ENCODE data around the gene GSTM3. TPM values are rescaled to one million over a fixed set of nuclear protein-coding genes. Genes with fewer than 3 reads are reported as not detected.

The GSTM3 gene
- total and polyA plus RNA-seq, 2 of the 13 experiments (the other 11 are each of a cell fraction or from before 2014, with no cell fraction given) = 127 to 142 TPM

DNA sequence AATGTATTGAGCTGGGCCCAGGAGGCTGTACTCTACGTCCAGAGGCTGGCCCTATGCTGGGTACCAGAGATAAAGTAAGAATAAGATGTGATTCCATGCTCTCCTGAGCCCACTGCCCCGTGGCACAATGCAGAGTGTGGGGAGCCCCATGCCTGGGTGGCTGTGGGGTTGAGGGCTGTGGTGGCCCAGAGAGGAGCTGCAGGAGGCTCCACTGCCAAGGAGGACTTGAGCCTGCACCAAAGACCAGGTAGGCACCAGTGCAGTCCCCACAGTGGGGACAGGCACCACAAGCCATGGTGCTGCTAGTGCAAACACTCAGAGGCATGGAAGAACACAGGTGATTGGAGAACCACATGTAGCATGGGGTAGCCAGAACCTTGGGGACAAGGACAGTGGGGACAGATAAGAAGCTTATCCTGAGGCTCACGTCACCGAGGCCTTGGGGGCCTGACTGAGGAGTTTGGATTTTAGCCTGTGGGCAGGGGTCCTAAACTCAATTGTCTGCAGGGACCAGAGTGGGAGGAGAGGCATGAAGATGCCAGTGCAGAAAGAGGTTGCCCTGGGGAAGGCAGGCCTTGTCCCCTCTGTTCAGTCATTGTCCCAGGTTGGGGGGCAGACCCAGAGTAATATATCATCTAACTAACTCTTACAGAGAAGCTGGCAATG is 44.7 kb upstream of the GSTM3 start:
- H3K9me3 ChIP-seq (ENCODE audit: low read length) = peaks cover 7% of the 10 kb centered on the region
- FAIRE-seq (no peak), DNase-seq (ENCODE audit: low spot score) (no peak), ATAC-seq (no peak)
- in situ Hi-C loops (cut with HindIII; ENCODE audit: extremely low pct_ligation_motif_present, low pct_unique_long_range_greater_than_20kb) (no loop called here), intact Hi-C loops (cut with micrococcal nuclease; ENCODE audit: unreplicated experiment) (no loop called here)
- no peak overlapping the region for H2AFZ ChIP-seq (ENCODE audit: low read length)
- no peak overlapping the region for H3K9ac ChIP-seq (ENCODE audit: insufficient read depth, low read depth, low read length)
- BruUV-seq (replicated peaks) = no TSS peak
- no peaks in the 10 kb centered on the region for H4K20me1 ChIP-seq (ENCODE audit: insufficient read depth, low read length)
- no peak overlapping the region for H3K4me3 ChIP-seq (replicated peaks in 1 of 3; ENCODE audit: insufficient read depth in 1 of 3, low read depth in 2 of 3, low read length in 3 of 3)
- H3K36me3 ChIP-seq (replicated peaks in 1 of 2; ENCODE audit: control insufficient read depth in 1 of 2, insufficient read depth in 2 of 2, low read length in 2 of 2) = no peaks in the 10 kb centered on the region
- H3K27ac ChIP-seq (ENCODE audit: extremely low read length, insufficient read depth, low read length) = no peak overlapping the region
- peaks cover 35% of the 10 kb centered on the region for H3K4me1 ChIP-seq (ENCODE audit: insufficient read depth, low read length)
- POLR2A ChIA-PET = no interaction called here
- no peak overlapping the region for H3K4me2 ChIP-seq (ENCODE audit: low read depth, low read length)
- WGBS (ENCODE audit: low lambda C conversion rate) = 23% methylated on average over 4 of the region's 4 CpGs
- TF ChIP-seq, protein P1, sequence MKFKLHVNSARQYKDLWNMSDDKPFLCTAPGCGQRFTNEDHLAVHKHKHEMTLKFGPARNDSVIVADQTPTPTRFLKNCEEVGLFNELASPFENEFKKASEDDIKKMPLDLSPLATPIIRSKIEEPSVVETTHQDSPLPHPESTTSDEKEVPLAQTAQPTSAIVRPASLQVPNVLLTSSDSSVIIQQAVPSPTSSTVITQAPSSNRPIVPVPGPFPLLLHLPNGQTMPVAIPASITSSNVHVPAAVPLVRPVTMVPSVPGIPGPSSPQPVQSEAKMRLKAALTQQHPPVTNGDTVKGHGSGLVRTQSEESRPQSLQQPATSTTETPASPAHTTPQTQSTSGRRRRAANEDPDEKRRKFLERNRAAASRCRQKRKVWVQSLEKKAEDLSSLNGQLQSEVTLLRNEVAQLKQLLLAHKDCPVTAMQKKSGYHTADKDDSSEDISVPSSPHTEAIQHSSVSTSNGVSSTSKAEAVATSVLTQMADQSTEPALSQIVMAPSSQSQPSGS (CRISPR knock-in tag; IDR thresholded peaks at IDR 0.05) = no peak
- TF ChIP-seq, protein P2, sequence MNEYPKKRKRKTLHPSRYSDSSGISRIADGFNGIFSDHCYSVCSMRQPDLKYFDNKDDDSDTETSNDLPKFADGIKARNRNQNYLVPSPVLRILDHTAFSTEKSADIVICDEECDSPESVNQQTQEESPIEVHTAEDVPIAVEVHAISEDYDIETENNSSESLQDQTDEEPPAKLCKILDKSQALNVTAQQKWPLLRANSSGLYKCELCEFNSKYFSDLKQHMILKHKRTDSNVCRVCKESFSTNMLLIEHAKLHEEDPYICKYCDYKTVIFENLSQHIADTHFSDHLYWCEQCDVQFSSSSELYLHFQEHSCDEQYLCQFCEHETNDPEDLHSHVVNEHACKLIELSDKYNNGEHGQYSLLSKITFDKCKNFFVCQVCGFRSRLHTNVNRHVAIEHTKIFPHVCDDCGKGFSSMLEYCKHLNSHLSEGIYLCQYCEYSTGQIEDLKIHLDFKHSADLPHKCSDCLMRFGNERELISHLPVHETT (CRISPR knock-in tag; conservative IDR thresholded peaks at IDR 0.05) = no peak
- TF ChIP-seq MEIS1 (CRISPR knock-in tag; IDR thresholded peaks at IDR 0.05; ENCODE audit: borderline replicate concordance) (no peak), SNAI1 (CRISPR knock-in tag; IDR thresholded peaks at IDR 0.05; ENCODE audit: borderline replicate concordance) (no peak)
- CTCF ChIA-PET (ENCODE audit: low intra/inter-chr PET ratio, low total read pairs) = no interaction called here
- no peaks in the 10 kb centered on the region for H3K79me2 ChIP-seq (ENCODE audit: insufficient read depth, low read length)
- H3K27me3 ChIP-seq (ENCODE audit: control insufficient read depth in 1 of 2, insufficient read depth in 2 of 2, low read length in 2 of 2) = peaks cover 0 to 3% of the 10 kb centered on the region in 2 experiments; a peak in 3 of 5 replicates

Data from HepG2 (cell line).